Mucosa of gallbladder (tissue), 1 donor: ENCODE results near the gene PICK1. TPM values are rescaled to one million over a fixed set of nuclear protein-coding genes. Genes with fewer than 3 reads are reported as not detected.

Experiments used
- DNase-seq: peaks from one replicate; pipeline ENCODE4 v3.0.0-alpha.2; 2020; ENCODE audit warnings: low spot score
- total RNA-seq: library from RNA; stranded (reverse); gene quantifications from one replicate; pipeline ENCODE4 v1.2.1, GENCODE V29; 2021
- donor health status: DM: no; HTN: no; CAD: no.

Gene PICK1
- total RNA-seq = 49.0 TPM

GRCh38 chr22:38056969-38057891, at the start of gene PICK1:
Gene PICK1, plus strand, starts transcription at chr22:38057404. Its CDS starts 406 bp downstream, at chr22:38057810.
- DNase-seq = peak; percentile 89

- DNase-seq = no peak
Observed at GRCh38 chr22:38009000-38009806, 48.0 kb upstream of the PICK1 start.

- DNase-seq = no peak
Observed at GRCh38 chr22:38012604-38013072, 44.6 kb upstream of the PICK1 start.

GRCh38 chr22:38014083-38014482, 43.1 kb upstream of the PICK1 start:
- DNase-seq = no peak

- DNase-seq = peak; percentile 62
Observed at GRCh38 chr22:38016182-38017151, 40.7 kb upstream of the PICK1 start.

- peak; percentile 87 for DNase-seq
Observed at GRCh38 chr22:38017272-38017920, 39.8 kb upstream of the PICK1 start.

- DNase-seq = no peak
Observed at GRCh38 chr22:38017939-38018885, 39.0 kb upstream of the PICK1 start.

- DNase-seq = no peak
Observed at GRCh38 chr22:38018938-38019827, 38.0 kb upstream of the PICK1 start.

- no peak for DNase-seq
Observed at GRCh38 chr22:38021206-38021605, 36.0 kb upstream of the PICK1 start.

GRCh38 chr22:38023045-38023444, 34.2 kb upstream of the PICK1 start:
- DNase-seq = no peak

- no peak for DNase-seq
Observed at GRCh38 chr22:38025514-38025913, 31.7 kb upstream of the PICK1 start.

GRCh38 chr22:38026130-38027111, 30.8 kb upstream of the PICK1 start:
- no peak for DNase-seq

- DNase-seq = no peak
Observed at GRCh38 chr22:38027487-38027886, 29.7 kb upstream of the PICK1 start.

- no peak for DNase-seq
Observed at GRCh38 chr22:38028344-38029130, 28.7 kb upstream of the PICK1 start.

- no peak for DNase-seq
Observed at GRCh38 chr22:38029370-38029769, 27.8 kb upstream of the PICK1 start.

GRCh38 chr22:38029901-38030300, 27.3 kb upstream of the PICK1 start:
- DNase-seq = no peak
